Upper lobe of left lung (tissue), 4 donors: Measurements from ENCODE around the gene CCNY.
"Not testable (repeated sequence)": the region's sequence is repeated elsewhere in the genome, so short reads cannot be mapped to it uniquely, and the experiment has no call there.

Experiments used
- CTCF ChIP-seq, 6 experiments: fragments of 450-650 bp in 4 of 6; fragments of 200-600 bp in 2 of 6; sonication (generic) in 2 of 6; IDR thresholded peaks; one replicate each; pipeline ENCODE4 v1.5.1; 2016 to 2019; ENCODE audit warnings: antibody characterized with exemption in 6 of 6
- POLR2A ChIP-seq, 4 donors: fragments of 450-650 bp; IDR thresholded peaks; one replicate each; pipeline ENCODE4 v1.5.1; 2016 to 2017; ENCODE audit warnings: antibody characterized with exemption in 4 of 4, mild to moderate bottlenecking in 2 of 4
- POLR2AphosphoS5 ChIP-seq, 2 donors: sonication (generic); formaldehyde crosslinking; IDR thresholded peaks; one replicate each; pipeline ENCODE4 v1.5.1; 2017; ENCODE audit warnings: antibody characterized with exemption in 2 of 2

GRCh38 chr10:35315235-35315634, 21.1 kb upstream of the CCNY start:
- not testable (repeated sequence) for TF ChIP-seq CTCF, POLR2AphosphoS5, POLR2A (IDR thresholded peaks at IDR 0.05)
